Measurements from ENCODE around the gene TGFB1. TPM values are rescaled to one million over a fixed set of nuclear protein-coding genes. Genes with fewer than 3 reads are reported as not detected.
A peak's percentile ranks its signal among the peaks of the same experiment; 100 is the strongest.
"Not testable (repeated sequence)": the region's sequence is repeated elsewhere in the genome, so short reads cannot be mapped to it uniquely, and the experiment has no call there.

Gene TGFB1
- total RNA-seq: 12.3 and 17.1 TPM in 2 replicates
- polyA plus RNA-seq (2012): 84.2 TPM

DNA sequence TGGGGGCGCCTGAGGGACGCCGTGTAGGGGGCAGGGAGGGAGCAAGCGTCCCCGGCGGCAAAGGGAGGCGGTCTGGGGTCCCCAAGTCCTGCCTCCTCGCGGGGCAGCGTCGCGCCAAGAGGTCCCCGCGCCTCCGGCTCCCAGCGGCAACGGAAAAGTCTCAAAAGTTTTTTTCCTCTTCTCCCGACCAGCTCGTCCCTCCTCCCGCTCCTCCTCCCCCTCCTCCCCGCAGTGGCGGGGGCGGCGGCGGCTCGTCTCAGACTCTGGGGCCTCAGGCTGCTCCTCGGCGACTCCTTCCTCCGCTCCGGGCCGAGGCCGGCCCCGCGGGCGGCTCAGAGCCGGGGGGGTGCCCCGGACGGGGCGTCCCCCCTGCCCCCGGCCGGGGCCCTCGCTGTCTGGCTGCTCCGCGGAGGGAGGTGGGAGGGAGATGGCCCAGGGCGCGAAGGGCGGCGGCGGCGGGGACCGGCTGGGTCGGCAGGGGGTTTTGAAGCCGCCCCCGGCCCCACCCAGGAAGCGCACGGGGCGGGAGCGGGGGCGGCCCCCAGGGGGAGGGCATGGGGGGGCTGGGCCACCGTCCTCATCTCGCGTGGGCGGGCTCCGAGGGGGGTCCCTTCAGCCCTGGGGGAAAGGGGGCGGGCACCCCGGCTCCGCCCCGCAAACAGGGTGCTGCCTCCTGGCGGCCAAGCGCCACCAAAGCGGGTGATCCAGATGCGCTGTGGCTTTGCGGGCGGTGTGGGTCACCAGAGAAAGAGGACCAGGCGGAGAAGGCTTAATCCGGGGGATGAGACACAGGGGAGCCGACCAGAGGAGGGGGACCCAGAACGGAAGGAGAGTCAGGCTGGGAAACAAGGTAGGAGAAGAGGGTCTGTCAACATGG is at the start of gene TGFB1:
TGFB1 (minus strand) TSS at position 457 of the 877 bp plus-strand sequence. CDS start 878 bp downstream, outside the sequence.
- DNase-seq (ENCODE audit: low read depth): peak; percentile 87

GRCh38 chr19:41402010-41402409 is 48.3 kb upstream of the TGFB1 start:
- DNase-seq (ENCODE audit: low read depth): no peak

- DNase-seq (ENCODE audit: low read depth): no peak
Observed at GRCh38 chr19:41401483-41401882, 47.8 kb upstream of the TGFB1 start.

DNA sequence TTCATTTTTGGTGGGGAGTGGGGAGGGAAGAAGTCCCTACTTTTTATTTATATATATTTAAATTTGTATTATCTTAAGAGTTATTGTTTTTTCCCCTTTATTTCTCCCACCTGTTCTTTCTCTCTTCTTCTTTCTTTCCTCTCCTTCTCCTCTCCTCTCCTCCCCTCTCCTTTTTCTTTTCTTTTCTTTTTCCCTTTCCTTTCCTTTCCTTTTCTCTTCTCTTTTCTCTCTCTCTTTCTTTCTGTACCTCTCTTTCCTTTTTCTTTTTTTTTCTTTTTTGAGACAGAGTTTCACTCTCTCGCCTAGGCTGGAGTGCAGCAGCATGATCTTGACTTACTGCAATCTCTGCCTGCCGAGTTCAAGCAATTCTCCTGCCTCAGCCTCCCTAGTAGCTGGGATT is 45.8 kb upstream of the TGFB1 start:
- no peak for DNase-seq (ENCODE audit: low read depth)

DNA sequence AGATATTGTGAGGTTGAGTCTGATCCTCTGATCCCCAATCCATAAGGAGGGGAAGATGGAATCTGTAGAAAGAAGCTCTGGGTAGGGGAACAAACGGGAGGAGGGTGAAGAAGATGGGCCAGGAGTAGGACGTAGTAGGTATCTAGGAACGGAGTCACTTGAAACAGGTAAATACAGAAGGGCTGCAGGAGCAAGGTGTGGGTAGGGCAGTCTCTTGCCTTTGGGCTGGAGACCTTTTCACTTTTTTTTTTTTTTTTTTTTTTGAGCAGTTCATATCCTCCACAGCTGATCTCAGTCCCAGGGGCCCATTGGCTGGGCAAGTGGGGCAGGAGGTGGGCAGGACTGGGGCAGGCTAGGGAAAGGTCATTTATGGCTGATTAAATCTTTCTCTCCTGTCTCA is 45.4 kb upstream of the TGFB1 start:
- no peak for DNase-seq (ENCODE audit: low read depth)

DNA sequence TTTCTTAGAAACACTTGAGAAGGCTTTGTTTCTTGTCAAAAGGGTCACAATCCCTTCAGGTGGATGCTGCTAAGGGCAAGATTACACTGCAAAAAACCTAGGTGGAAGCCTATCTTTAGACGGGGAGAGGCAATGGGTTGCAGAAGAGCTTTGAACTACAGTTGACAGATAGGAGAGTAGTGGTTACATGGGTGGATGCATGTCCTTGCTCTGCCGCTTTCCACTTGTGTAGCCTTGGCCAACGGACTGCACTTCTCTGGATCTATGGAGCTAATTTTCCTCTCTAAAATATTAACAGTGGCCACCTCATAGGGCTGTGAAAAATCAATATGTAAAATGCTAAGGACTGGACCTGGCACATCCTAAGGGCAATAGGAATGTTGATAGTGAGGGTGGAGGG is 44.9 kb upstream of the TGFB1 start:
- no peak for DNase-seq (ENCODE audit: low read depth)

DNA sequence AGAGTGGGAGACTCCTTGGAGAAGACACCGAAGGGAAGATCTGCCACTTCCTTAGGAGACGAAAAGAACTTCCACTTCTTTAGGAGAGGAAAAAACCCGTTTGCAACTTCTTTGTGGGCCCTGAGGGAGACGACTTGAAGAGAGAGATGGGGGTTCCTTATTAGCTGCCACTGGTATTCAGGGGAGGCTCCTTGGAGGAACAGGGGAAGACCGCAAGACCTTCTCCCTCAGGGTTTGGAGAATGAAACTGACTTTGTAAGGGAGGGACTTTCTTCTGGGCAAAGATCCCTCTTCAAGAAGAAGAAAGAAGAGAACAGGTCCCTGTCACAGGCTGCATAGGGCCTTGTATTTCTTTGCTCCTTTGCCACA is 44.3 kb upstream of the TGFB1 start:
- DNase-seq (ENCODE audit: low read depth): no peak

DNA sequence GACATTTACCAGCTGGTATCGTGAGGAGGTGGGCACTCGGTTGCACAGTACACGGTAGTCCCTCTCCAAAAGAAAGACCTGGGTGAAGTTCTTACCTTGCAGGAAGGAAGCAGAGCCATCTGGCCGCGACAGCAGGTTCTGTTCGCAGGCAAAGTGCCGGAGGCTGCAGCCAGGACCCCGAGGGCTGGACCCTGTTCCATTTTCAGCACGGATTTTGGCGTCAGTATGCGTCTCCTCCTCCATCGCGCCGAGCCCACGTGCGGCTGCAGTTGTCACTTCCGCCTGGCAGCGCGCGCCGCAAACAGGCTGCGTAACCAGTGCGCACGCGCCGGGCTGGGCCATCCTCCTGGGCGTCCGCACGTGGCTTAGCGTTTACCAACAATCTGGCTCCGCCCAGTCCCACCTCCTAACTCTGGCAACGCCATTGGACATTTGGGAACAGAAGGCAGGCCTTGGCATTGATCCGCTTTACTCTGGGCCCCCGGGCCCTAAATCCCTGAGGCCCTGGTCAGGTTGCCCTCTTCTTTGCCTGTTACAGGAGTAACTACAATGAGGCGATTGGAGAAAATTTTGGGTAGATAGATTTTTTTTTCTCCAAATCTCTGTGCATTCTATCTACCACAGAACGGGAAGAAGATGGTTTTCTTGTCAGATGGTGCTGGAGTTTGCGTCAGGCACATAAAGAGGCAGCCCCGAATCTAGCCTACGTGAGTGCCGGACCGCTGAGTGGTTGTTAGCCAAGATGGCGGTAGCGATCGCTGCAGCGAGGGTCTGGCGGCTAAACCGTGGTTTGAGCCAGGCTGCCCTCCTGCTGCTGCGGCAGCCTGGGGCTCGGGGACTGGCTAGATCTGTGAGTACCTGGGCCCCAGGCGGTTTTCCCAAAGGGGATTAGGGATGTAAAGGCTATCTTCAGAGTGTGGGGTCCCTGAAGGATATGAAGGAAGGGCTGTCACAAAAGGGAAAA is 43.6 kb upstream of the TGFB1 start, which contains the start of the genes BCKDHA and EXOSC5:
BCKDHA (plus strand) TSS at position 733 of the 964 bp plus-strand sequence; CDS start at position 743, 10 bp downstream.
EXOSC5 (minus strand) TSS at position 274 of the 964 bp plus-strand sequence; CDS start at position 243, 31 bp downstream.
- peak; percentile 100 for DNase-seq (ENCODE audit: low read depth)

DNA sequence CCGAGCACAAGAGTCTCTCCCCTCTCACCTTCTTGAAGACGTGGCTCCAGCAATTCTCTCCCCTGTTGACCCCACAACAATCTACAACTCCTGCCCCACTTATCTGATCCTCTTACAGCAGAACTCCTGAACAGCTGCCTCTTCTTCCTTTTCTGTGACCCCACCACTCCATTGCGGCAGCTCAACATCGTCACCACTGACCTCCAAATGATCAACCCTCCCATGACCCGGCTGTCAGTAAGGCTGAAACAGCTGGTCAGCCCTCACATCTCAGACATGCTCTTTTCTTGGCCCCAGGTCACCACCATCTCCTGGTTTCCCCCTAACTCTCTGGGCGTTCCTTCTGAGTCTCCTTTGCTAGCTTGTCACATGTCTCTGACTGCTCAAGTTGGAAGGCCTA is 41.6 kb upstream of the TGFB1 start:
- no peak for DNase-seq (ENCODE audit: low read depth)

DNA sequence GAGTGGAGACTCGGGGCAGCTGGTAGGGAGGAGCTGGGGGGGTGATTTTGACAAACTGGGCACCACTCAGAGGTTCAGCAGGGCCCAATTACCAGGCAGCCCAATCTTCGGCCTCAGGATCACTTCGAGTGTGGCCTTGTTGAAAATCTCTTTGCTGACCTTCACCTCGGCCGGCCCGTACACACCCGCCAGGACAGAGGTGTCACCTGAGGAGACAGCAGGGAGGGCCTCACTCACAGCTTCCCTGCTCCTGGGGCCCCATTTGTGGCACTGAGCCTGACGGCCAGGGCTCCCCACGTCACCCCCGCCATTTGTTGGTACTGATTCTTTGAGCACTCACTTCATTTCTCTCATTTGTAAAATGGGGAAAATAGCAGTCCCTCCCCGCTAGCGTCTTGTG is 39.1 kb upstream of the TGFB1 start:
- peak; percentile 23 for DNase-seq (ENCODE audit: low read depth)

GRCh38 chr19:41391618-41392017 is 37.9 kb upstream of the TGFB1 start:
- DNase-seq (ENCODE audit: low read depth): no peak

- DNase-seq (ENCODE audit: low read depth): no peak
Observed at GRCh38 chr19:41386442-41386841, 32.7 kb upstream of the TGFB1 start.

DNA sequence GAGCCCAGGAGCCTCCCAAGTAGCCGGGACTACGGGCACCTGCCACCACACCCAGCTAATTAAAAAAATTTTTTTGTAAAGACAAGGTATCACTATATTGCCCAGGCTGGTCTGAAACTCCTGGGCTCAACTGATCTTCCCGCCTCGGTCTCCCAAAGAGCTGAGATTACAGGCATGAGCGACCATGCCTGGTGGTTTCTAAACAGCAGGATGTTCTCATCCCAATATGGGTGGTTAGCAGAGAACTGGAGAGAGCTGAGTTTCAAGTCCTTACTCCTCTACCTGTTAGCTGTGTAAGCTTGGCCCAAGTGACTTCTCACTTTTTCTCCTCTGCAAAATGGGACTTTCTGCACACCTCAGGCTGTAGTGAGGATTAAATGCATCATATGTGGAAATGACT is 30.6 kb upstream of the TGFB1 start:
- no peak for DNase-seq (ENCODE audit: low read depth)

DNA sequence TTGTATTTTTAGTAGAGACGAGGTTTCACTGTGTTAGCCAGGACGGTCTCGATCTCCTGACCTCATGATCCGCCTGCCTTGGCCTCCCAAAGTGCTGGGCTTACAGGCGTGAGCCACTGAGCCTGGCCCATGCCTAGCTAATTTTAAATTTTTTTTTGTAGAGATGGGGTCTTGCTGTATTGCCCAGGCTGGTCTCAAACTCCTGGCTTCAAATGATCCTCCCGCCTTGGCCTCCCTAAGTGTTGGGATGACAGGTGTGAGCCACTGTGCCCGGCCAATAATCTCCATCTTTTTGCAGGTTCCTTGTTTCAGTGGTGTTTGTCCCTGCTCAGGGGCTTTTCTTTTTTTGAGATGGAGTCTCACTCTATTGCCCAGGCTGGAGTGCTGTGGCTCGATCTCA is 27.8 kb upstream of the TGFB1 start:
- DNase-seq (ENCODE audit: low read depth): not testable (repeated sequence)

- DNase-seq (ENCODE audit: low read depth): no peak
Observed at GRCh38 chr19:41377977-41378709, 24.4 kb upstream of the TGFB1 start.

DNA sequence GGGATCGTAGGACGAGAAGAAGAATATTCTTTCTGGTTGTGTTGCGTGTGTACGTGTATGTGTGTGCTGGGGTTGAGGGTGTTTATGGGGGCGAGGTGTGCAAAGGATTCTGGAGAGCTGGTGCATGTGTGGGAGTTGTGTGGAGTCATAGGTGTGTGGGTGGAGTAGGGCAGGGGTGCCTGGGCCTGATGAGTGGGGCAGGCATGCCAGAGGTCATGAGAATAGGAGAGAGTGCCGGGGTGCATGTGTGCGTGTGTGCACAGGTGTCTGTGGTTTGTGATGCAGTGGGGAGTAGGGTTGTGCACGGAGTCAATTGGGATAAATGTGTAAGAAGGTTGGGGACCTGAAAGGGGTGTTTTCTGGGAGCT is 23.3 kb upstream of the TGFB1 start:
- no peak for DNase-seq (ENCODE audit: low read depth)

- DNase-seq (ENCODE audit: low read depth): no peak
Observed at GRCh38 chr19:41376241-41376997, 22.7 kb upstream of the TGFB1 start, which contains the start of gene TMEM91. TSS of gene TMEM91 (plus strand) at chr19:41376533. CDS start at chr19:41378310, 1,777 bp downstream.

DNA sequence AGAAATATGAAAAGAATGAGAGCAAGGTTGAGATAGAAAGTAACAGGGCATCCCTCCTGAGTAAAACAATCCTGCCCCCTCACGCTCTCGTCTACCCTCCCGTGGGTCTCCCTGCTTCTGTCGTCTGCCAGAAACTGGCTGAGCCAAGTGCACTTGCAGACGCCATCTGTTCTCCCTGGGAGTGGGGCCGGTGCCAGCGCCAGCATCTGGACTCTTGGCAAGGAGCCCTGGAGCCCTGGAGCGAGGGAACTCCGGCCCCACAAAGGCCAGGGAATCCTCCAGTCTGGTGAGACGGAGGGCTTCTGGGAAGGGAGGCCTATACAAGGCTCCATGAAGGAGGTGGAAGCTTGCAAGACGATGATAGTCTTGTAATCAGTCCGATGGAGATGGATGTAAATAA is 20.3 kb upstream of the TGFB1 start:
- peak; percentile 98 for DNase-seq (ENCODE audit: low read depth)

DNA sequence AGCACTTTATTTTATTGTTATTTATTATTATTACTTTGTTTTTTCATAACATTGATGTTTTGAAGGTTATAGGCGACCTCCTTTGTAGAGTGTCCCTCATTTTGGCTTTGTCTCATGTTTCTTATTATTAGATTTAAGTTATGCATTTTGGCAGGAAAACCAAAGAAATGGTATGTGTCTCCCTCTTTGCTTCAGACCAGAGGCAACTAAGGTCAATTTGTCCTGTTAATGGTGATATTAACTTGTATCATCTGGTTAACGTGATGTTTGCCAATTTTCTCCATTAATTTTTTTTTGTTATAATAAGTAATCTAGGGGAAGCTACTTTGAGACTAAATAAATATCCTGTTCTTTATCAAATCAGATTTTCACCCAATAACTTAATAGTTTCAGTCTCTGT is 18.8 kb upstream of the TGFB1 start:
- DNase-seq (ENCODE audit: low read depth): no peak

DNA sequence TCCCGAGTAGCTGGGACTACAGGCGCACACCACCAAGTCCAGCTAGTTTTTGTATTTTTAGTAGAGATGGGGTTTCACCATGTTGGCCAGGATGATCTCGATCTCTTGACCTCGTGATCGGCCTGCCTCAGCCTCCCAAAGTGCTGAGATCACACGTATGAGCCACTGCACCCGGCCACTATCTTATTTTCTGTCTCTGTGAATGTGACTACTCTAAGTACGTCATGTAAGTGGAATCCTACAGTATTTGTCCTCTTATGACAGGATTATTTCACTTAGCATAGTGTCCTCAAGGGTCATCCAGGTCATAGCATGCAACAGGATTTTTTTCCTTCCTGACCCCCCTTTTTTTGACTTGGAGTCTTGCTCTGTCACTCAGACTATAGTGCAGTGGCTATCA is 17.8 kb upstream of the TGFB1 start:
- DNase-seq (ENCODE audit: low read depth): no peak

Data from myocyte (in vitro differentiated cells).